Astrocyte (in vitro differentiated cells and primary cell): ENCODE measurements around the gene NFKB1. TPM values are rescaled to one million over a fixed set of nuclear protein-coding genes. Genes with fewer than 3 reads are reported as not detected.

Source experiments
- DNase-seq: peaks from one replicate; pipeline ENCODE4 v3.0.0-alpha.2; 2010; ENCODE audit warnings: low read depth
- FAIRE-seq: peaks from 2 replicates; lab custom pipeline; 2011; peaks lifted over from hg19 to GRCh38; lab: Jason Lieb, UNC
- H2AFZ ChIP-seq: 2 replicates; pipeline ENCODE4 v1.6.0; 2012; ENCODE audit warnings: low read depth, low read length, inconsistent platforms
- H3K27ac ChIP-seq: 2 replicates; pipeline ENCODE4 v1.5.1; 2011; ENCODE audit warnings: low read depth, low read length, inconsistent platforms
- H3K27me3 ChIP-seq: 2 replicates; pipeline ENCODE4 v1.6.0; 2011; ENCODE audit warnings: low read length, inconsistent platforms; ENCODE audit not compliant: insufficient read depth
- H3K36me3 ChIP-seq: 2 replicates; pipeline ENCODE4 v1.5.1; 2011; ENCODE audit warnings: low read length, inconsistent platforms; ENCODE audit not compliant: insufficient read depth
- H3K4me1 ChIP-seq: 2 replicates; pipeline ENCODE4 v1.5.1; 2011; ENCODE audit warnings: low read length, inconsistent platforms; ENCODE audit not compliant: insufficient read depth
- H3K4me2 ChIP-seq: 2 replicates; pipeline ENCODE4 v1.6.0; 2012; ENCODE audit warnings: low read length, inconsistent platforms
- H3K4me3 ChIP-seq: 2 replicates; pipeline ENCODE4 v1.5.1; 2011; ENCODE audit warnings: low read depth, mild to moderate bottlenecking, low read length, inconsistent platforms; ENCODE audit not compliant: insufficient read depth
- H3K79me2 ChIP-seq: 2 replicates; pipeline ENCODE4 v1.6.0; 2012; ENCODE audit warnings: mild to moderate bottlenecking, low read length, inconsistent platforms; ENCODE audit not compliant: insufficient read depth
- H3K9ac ChIP-seq: 2 replicates; pipeline ENCODE4 v1.6.0; 2012; ENCODE audit warnings: mild to moderate bottlenecking, low read length, inconsistent platforms
- H3K9me3 ChIP-seq: 2 replicates; pipeline ENCODE4 v1.5.1; 2012; ENCODE audit warnings: low read depth, mild to moderate bottlenecking, low read length, inconsistent platforms; ENCODE audit not compliant: insufficient read depth
- H4K20me1 ChIP-seq: 2 replicates; pipeline ENCODE4 v1.6.0; 2012; ENCODE audit warnings: low read length, inconsistent platforms; ENCODE audit not compliant: insufficient read depth
- H3K27ac Mint-ChIP-seq: one replicate; pipeline ENCODE4 v1.8.0; 2021; ENCODE audit warnings: mild to moderate bottlenecking, mixed read lengths; ENCODE audit not compliant: unreplicated experiment
- H3K27me3 Mint-ChIP-seq: one replicate; pipeline ENCODE4 v1.8.0; 2021; ENCODE audit warnings: low read depth, mixed read lengths; ENCODE audit not compliant: unreplicated experiment
- H3K36me3 Mint-ChIP-seq: one replicate; pipeline ENCODE4 v1.8.0; 2021; ENCODE audit warnings: low read depth, mixed read lengths; ENCODE audit not compliant: unreplicated experiment
- H3K4me1 Mint-ChIP-seq: one replicate; pipeline ENCODE4 v1.8.0; 2021; ENCODE audit warnings: low read depth, mixed read lengths; ENCODE audit not compliant: unreplicated experiment
- H3K4me3 Mint-ChIP-seq: one replicate; pipeline ENCODE4 v1.8.0; 2021; ENCODE audit warnings: mild to moderate bottlenecking, moderate library complexity, mixed read lengths; ENCODE audit not compliant: unreplicated experiment
- H3K9me3 Mint-ChIP-seq: one replicate; pipeline ENCODE4 v1.8.0; 2021; ENCODE audit warnings: mild to moderate bottlenecking, mixed read lengths; ENCODE audit not compliant: unreplicated experiment
- EZH2 ChIP-seq: IDR thresholded peaks from 2 replicates; pipeline ENCODE4 v1.6.1; 2012; ENCODE audit warnings: mild to moderate bottlenecking, low read length, inconsistent platforms; ENCODE audit not compliant: insufficient read depth
- total RNA-seq: library from RNA; stranded (reverse); gene quantifications from 2 replicates; pipeline ENCODE4 v1.2.1, GENCODE V29; 2021
- TF ChIP-seq, protein P1 (sequence below): IDR thresholded peaks from 2 replicates; pipeline ENCODE4 v1.5.1; 2011; ENCODE audit warnings: low read depth, mild to moderate bottlenecking, inconsistent platforms, low read length, moderate library complexity; ENCODE audit not compliant: insufficient read depth

The NFKB1 gene
- total RNA-seq, 1 donor from 2014 or later = 19.9 TPM

DNA sequence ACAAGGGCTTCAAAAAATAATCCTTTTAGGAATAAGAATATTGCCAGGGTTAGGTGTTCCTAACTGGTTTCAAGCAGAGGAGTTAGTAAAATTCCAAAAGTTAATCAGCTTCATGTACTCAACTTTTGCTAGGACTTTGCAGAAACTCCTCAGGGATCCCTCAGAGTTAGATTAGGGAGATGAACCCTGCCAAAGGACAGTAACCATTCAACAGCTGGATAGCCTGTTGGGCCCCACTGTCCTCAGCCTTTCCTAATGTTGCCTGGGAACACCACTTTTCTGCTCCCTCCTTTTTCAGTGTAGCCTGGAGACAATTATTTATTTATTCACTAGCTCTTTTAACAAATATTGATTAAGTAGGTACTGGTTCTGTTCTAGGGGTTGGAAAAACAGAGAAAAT is 53.8 kb downstream of the NFKB1 start:
- DNase-seq (no peak), FAIRE-seq (no peak)
- Histone ChIP-seq H3K9ac (no peak overlapping the region), H3K27ac (peak overlapping the region; percentile 51), H4K20me1 (peaks cover 14% of the 10 kb centered on the region), H3K9me3 (no peaks in the 10 kb centered on the region), H3K79me2 (no peaks in the 10 kb centered on the region), H3K4me2 (peak overlapping the region; percentile 28), H3K36me3 (no peaks in the 10 kb centered on the region), H3K4me3 (no peak overlapping the region), H3K27me3 (no peaks in the 10 kb centered on the region), H2AFZ (no peak overlapping the region), H3K4me1 (peaks cover 26% of the 10 kb centered on the region)
- TF ChIP-seq, protein P1, sequence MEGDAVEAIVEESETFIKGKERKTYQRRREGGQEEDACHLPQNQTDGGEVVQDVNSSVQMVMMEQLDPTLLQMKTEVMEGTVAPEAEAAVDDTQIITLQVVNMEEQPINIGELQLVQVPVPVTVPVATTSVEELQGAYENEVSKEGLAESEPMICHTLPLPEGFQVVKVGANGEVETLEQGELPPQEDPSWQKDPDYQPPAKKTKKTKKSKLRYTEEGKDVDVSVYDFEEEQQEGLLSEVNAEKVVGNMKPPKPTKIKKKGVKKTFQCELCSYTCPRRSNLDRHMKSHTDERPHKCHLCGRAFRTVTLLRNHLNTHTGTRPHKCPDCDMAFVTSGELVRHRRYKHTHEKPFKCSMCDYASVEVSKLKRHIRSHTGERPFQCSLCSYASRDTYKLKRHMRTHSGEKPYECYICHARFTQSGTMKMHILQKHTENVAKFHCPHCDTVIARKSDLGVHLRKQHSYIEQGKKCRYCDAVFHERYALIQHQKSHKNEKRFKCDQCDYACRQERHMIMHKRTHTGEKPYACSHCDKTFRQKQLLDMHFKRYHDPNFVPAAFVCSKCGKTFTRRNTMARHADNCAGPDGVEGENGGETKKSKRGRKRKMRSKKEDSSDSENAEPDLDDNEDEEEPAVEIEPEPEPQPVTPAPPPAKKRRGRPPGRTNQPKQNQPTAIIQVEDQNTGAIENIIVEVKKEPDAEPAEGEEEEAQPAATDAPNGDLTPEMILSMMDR = no peak
- no peak for TF ChIP-seq EZH2
- Mint-ChIP-seq H3K4me3 (no peak overlapping the region), H3K4me1 (peaks cover 23% of the 10 kb centered on the region), H3K27me3 (no peaks in the 10 kb centered on the region), H3K36me3 (peaks cover 5% of the 10 kb centered on the region), H3K9me3 (peaks cover 1% of the 10 kb centered on the region), H3K27ac (no peak overlapping the region)

DNA sequence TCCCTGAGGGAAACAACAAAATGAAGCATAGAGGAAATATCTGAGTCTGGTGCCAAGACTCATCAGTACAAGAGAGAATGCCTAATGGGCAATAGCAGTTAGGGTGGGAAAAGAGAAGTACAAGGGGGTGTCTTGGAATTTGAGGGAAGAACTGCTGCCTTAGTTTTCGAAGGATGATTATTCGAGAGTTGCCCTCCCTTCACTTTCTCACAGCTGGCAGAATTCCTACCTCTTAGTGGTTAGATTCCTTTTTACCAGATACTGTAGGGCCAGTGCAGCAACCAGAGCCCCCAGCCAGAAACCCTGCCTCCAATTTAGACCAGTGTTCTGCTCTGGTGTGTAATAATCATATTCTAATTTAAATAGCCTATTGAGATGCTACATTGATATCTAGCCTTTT is 56.5 kb downstream of the NFKB1 start:
- H3K4me2 ChIP-seq = no peak overlapping the region
- H3K4me3 Mint-ChIP-seq = no peak overlapping the region
- H3K27ac ChIP-seq = no peak overlapping the region
- DNase-seq (no peak), FAIRE-seq (no peak)
- H3K36me3 Mint-ChIP-seq = peaks cover 9% of the 10 kb centered on the region
- no peak overlapping the region for H3K9ac ChIP-seq
- H3K36me3 ChIP-seq = no peaks in the 10 kb centered on the region
- peaks cover 23% of the 10 kb centered on the region for H3K4me1 ChIP-seq
- H3K4me3 ChIP-seq = no peak overlapping the region
- no peak overlapping the region for H2AFZ ChIP-seq
- H3K79me2 ChIP-seq = no peaks in the 10 kb centered on the region
- peaks cover 21% of the 10 kb centered on the region for H3K4me1 Mint-ChIP-seq
- no peaks in the 10 kb centered on the region for H3K9me3 ChIP-seq
- TF ChIP-seq, protein P1 = no peak
- TF ChIP-seq EZH2 = no peak
- peaks cover 1% of the 10 kb centered on the region for H3K9me3 Mint-ChIP-seq
- H3K27me3 ChIP-seq = no peaks in the 10 kb centered on the region
- peaks cover 23% of the 10 kb centered on the region for H4K20me1 ChIP-seq
- no peaks in the 10 kb centered on the region for H3K27me3 Mint-ChIP-seq
- no peak overlapping the region for H3K27ac Mint-ChIP-seq

- Mint-ChIP-seq H3K4me1 (peaks cover 12% of the 10 kb centered on the region), H3K36me3 (peaks cover 12% of the 10 kb centered on the region), H3K27ac (no peak overlapping the region), H3K9me3 (peaks cover 1% of the 10 kb centered on the region), H3K4me3 (no peak overlapping the region), H3K27me3 (no peaks in the 10 kb centered on the region)
- Histone ChIP-seq H3K27me3 (no peaks in the 10 kb centered on the region), H3K9ac (no peak overlapping the region), H3K4me1 (peaks cover 10% of the 10 kb centered on the region), H3K4me2 (no peak overlapping the region), H3K36me3 (no peaks in the 10 kb centered on the region), H4K20me1 (peaks cover 22% of the 10 kb centered on the region), H3K79me2 (no peaks in the 10 kb centered on the region), H3K27ac (no peak overlapping the region), H2AFZ (no peak overlapping the region), H3K4me3 (no peak overlapping the region), H3K9me3 (no peaks in the 10 kb centered on the region)
- DNase-seq (no peak), FAIRE-seq (no peak)
- TF ChIP-seq, protein P1 = no peak
- TF ChIP-seq EZH2 = no peak
These were observed 59.0 kb downstream of the NFKB1 start for GRCh38 chr4:102560115-102560514.
